HG03521 (cell line): ENCODE results near the gene IGFBP6.

Experiments used
- ATAC-seq: cut with Tn5 transposase; IDR thresholded peaks from one replicate; pipeline ENCODE4 v1.9.1; 2021; ENCODE audit warnings: mild to moderate bottlenecking, moderate library complexity; ENCODE audit not compliant: unreplicated experiment

Gene IGFBP6

GRCh38 chr12:53069621-53070410 is 27.7 kb upstream of the IGFBP6 start:
- no peak for ATAC-seq

- no peak for ATAC-seq
These were observed 26.5 kb upstream of the IGFBP6 start for GRCh38 chr12:53070877-53071492.

GRCh38 chr12:53071591-53072551 is 25.6 kb upstream of the IGFBP6 start:
- no peak for ATAC-seq

GRCh38 chr12:53073881-53074280 is 23.6 kb upstream of the IGFBP6 start:
- no peak for ATAC-seq

GRCh38 chr12:53074283-53074998 is 23.0 kb upstream of the IGFBP6 start:
- ATAC-seq: no peak

- no peak for ATAC-seq
These were observed 22.5 kb upstream of the IGFBP6 start for GRCh38 chr12:53074999-53075370.

GRCh38 chr12:53076461-53076860 is 21.0 kb upstream of the IGFBP6 start:
- no peak for ATAC-seq

- no peak for ATAC-seq
These were observed 20.4 kb upstream of the IGFBP6 start for GRCh38 chr12:53077030-53077429.

- no peak for ATAC-seq
These were observed 18.8 kb upstream of the IGFBP6 start for GRCh38 chr12:53078425-53079225.

- peak; percentile 98 for ATAC-seq
These were observed 18.0 kb upstream of the IGFBP6 start, which contains the start of gene SPRYD3 for GRCh38 chr12:53079226-53080117. Gene SPRYD3, minus strand, starts transcription at chr12:53079390. Its CDS starts 57 bp downstream, at chr12:53079333.

GRCh38 chr12:53082637-53083175 is 14.8 kb upstream of the IGFBP6 start:
- ATAC-seq: no peak

- no peak for ATAC-seq
These were observed 11.1 kb upstream of the IGFBP6 start for GRCh38 chr12:53086361-53086760.

- no peak for ATAC-seq
These were observed 7.4 kb upstream of the IGFBP6 start for GRCh38 chr12:53090105-53090504.

GRCh38 chr12:53090554-53090953 is 6.9 kb upstream of the IGFBP6 start:
- ATAC-seq: no peak

GRCh38 chr12:53091756-53092155 is 5.7 kb upstream of the IGFBP6 start:
- ATAC-seq: no peak

- no peak for ATAC-seq
These were observed 3.6 kb upstream of the IGFBP6 start for GRCh38 chr12:53093777-53094393.

- no peak for ATAC-seq
These were observed 3.1 kb upstream of the IGFBP6 start for GRCh38 chr12:53094394-53094787.
